AG09309 (cell line): ENCODE data around the gene TOP3A.
A peak's percentile ranks its signal among the peaks of the same experiment; 100 is the strongest.

Source experiments
- DNase-seq: peaks from one replicate; pipeline ENCODE4 v3.0.0-alpha.2; 2010; ENCODE audit warnings: low read depth
- H3K4me3 ChIP-seq: 2 replicates; pipeline ENCODE4 v1.5.1; 2011; ENCODE audit warnings: mild to moderate bottlenecking, low read depth, low read length, moderate library complexity; ENCODE audit not compliant: control insufficient read depth
- TF ChIP-seq, protein P1 (sequence below): IDR thresholded peaks from 2 replicates; pipeline ENCODE4 v1.5.1; 2011; ENCODE audit warnings: mild to moderate bottlenecking, low read depth, low read length, inconsistent platforms; ENCODE audit not compliant: insufficient read depth, control insufficient read depth; ENCODE audit errors: missing control alignments

TOP3A gene, protein sequence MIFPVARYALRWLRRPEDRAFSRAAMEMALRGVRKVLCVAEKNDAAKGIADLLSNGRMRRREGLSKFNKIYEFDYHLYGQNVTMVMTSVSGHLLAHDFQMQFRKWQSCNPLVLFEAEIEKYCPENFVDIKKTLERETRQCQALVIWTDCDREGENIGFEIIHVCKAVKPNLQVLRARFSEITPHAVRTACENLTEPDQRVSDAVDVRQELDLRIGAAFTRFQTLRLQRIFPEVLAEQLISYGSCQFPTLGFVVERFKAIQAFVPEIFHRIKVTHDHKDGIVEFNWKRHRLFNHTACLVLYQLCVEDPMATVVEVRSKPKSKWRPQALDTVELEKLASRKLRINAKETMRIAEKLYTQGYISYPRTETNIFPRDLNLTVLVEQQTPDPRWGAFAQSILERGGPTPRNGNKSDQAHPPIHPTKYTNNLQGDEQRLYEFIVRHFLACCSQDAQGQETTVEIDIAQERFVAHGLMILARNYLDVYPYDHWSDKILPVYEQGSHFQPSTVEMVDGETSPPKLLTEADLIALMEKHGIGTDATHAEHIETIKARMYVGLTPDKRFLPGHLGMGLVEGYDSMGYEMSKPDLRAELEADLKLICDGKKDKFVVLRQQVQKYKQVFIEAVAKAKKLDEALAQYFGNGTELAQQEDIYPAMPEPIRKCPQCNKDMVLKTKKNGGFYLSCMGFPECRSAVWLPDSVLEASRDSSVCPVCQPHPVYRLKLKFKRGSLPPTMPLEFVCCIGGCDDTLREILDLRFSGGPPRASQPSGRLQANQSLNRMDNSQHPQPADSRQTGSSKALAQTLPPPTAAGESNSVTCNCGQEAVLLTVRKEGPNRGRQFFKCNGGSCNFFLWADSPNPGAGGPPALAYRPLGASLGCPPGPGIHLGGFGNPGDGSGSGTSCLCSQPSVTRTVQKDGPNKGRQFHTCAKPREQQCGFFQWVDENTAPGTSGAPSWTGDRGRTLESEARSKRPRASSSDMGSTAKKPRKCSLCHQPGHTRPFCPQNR

DNA sequence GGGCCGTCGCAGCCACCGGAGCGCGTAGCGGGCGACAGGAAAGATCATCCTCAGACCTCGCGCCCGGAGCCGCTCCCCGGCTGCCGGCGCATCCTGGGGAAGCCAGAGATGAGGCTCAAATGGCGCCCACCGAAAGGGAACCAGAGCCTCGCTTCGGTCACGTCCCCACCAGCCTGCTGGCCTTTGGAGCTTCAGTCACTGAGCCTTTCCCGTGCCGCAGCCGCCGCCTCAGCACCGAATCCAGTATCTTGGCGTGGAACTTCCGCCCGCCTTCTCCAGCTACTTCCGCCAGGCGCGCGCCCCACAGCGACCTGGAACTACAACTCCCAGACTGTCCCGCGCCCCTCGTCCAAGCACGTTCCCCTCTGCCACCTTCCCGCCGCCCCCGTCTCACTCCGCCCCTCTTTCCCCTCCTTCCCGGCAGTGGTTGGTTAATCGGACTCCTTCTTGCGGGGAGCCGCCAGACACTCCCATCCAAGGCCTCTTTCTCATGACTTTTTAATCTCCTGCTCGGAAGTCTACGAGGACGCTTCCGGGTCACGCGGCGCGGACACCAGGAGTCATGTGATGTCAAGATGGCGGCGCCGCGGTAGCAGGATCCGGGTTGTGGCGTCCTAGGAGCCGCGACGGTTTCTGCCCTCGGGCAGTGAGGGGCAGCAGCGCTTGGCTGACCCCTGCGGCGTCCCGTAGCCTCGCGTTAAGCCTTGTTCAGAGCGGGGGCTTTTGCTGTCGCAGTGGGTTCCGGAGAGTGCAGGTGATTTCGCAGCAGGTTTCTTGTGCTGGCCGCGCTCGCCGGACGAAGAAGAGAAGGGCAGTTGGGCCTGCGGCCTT, at the start of gene TOP3A, which contains the start of gene SMCR8:
TSS of gene TOP3A (minus strand) at position 264 of the 831 bp plus-strand sequence. CDS start at position 48, 216 bp downstream.
TSS of gene SMCR8 (plus strand) at position 563 of the 831 bp plus-strand sequence. CDS start 497 bp downstream, outside the sequence.
- peak within 1 kb of the TSS; percentile 84 for H3K4me3 ChIP-seq
- DNase-seq, result peak; percentile 95
- TF ChIP-seq, protein P1, sequence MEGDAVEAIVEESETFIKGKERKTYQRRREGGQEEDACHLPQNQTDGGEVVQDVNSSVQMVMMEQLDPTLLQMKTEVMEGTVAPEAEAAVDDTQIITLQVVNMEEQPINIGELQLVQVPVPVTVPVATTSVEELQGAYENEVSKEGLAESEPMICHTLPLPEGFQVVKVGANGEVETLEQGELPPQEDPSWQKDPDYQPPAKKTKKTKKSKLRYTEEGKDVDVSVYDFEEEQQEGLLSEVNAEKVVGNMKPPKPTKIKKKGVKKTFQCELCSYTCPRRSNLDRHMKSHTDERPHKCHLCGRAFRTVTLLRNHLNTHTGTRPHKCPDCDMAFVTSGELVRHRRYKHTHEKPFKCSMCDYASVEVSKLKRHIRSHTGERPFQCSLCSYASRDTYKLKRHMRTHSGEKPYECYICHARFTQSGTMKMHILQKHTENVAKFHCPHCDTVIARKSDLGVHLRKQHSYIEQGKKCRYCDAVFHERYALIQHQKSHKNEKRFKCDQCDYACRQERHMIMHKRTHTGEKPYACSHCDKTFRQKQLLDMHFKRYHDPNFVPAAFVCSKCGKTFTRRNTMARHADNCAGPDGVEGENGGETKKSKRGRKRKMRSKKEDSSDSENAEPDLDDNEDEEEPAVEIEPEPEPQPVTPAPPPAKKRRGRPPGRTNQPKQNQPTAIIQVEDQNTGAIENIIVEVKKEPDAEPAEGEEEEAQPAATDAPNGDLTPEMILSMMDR, result no peak

DNA sequence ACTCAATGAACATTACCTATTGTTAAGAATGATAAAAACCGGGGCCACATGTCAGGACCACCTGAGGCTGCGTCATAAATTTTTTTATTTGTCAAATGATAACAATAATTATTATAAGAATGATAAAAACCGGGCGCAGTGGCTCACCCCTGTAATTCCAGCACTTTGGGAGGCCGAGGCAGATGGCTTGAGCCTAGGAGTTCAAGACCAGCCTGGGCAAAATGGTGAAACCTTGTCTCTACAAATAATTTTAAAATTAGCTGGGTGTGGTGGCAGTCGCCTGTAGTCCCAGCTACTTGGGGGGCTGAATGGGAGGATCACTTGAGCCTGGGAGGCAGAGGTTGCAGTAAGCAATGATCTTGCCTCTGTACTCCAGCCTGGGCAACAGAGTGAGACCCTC, 49.4 kb upstream of the TOP3A start:
- no peak overlapping the region for H3K4me3 ChIP-seq
- DNase-seq, result no peak
- TF ChIP-seq, protein P1, result no peak

DNA sequence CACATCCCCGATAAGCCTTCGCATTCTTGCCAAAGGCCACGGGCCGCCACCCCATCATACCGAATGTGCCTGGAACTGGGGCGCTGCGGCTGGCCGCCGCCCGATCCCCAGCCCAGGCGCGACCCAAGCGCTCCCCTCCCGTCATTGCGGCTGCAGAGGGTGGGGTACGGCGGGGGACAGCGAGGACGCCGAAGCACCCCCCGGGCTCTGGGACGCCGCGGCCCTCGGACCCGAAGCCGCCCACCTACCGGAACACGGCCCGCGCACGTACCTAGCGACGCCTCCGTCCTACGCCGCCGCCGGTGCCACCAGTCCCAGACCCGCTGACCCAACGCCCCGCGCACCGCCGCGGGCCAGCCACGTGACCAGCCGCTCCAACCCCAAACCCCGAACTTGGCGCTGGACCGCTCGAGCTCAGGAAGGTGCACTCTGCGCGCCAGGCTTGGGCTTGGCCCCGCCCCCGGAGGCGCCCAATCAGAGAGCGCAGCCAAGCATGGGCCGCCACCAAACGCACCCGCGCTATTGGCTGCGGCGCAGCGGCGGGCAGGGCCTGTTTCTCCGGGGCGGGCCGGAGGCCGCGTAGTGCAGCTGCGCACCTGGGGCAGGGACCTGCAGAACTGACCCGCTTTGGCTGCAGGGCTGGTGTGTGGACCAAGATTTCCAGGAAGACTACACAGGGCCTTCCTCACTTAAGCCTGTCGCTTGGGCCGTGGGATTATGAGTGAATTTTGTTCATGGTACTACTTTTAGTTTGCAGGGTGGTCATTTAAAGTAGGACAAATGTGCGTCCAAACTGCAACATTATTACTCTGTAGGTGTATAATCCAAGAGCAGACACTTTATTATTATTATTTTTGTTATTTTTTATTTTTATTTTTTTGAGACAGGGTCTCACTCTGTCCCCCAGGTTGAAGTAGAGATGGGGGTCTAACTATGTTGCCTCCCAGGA, 48.6 kb upstream of the TOP3A start, which contains the start of gene SHMT1:
TSS of gene SHMT1 (minus strand) at position 450 of the 949 bp plus-strand sequence. CDS start 7,569 bp downstream, outside the sequence.
- peak within 1 kb of the TSS; percentile 67 for H3K4me3 ChIP-seq
- DNase-seq, result peak; percentile 20
- TF ChIP-seq, protein P1, result no peak

DNA sequence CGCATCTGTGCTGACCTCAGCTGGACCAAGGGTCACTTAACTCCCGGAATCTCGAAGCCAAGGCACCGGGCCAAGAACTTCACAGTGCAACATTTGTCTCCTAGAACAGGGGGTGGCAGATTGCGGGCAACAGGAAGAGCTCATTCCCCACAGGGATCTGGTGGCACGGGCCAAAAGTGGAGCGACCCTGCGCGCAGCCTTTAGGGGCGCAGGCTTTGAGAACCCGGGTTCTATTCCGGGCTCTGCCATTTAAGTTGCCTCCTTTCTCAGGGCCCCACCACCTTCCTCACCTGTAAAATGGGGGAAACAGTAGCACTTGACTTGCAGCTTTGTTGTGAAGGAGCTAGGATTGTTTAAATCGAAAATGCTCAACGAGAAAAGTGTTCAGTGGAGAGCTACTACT, 47.9 kb upstream of the TOP3A start:
- no peak for DNase-seq
- peak overlapping the region; percentile 67 for H3K4me3 ChIP-seq
- TF ChIP-seq, protein P1, result no peak

DNA sequence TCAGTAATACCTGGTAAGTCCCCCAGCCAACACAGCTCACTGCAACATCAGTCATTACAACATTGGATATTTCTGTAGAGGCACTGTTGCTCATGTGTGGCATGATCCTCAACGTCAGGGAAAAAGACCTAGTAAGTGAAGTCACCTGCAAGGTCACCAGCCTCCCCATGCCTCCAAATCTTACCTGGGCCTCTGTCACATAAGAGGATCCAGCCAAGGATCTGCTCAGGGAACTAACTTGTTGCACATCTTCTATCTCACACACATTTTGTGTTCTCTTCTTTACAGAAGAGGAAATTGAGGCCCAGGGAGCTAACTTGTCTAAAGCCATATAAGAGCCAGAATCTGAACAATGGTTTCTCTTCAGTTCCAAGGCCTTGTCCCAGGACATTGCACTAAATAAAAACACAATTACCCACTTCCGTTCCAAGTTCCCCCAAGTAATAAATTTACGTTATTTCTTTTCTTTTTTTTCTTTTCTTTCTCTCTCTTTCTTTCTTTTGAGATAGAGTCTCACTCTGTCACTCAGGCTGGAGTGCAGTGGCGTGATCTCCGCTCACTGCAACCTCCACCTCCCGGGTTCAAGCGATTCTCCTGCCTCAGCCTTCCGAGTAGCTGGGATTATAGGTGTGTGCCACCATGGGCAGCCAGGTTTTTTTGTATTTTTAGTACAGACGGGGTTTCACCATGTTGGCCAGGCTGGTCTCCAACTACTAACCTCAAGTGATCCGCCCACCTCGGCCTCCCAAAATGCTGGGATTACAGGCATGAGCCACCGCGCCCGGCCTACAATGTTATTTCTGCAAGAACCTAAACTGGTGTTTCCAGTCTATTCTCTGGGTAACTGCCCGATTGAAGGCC, 47.3 kb upstream of the TOP3A start:
- H3K4me3 ChIP-seq, result no peak overlapping the region
- no peak for DNase-seq
- TF ChIP-seq, protein P1, result no peak
